ENCODE data around the gene GSE1.

GRCh38 chr16:85685251-85685650 lies 72.1 kb downstream of the GSE1 start:
- no peak for TF ChIP-seq POLR2A (IDR thresholded peaks at IDR 0.05; ENCODE audit: low read length)
- no peak for TF ChIP-seq GATA1 (IDR thresholded peaks at IDR 0.05; ENCODE audit: low read depth, low read length)
